Vagina (tissue), 2 donors: ENCODE results near the gene ECE2.

Experiments used
- CTCF ChIP-seq, 3 experiments: fragments of 450-650 bp in 2 of 3; fragments of 200-600 bp in 1 of 3; sonication (generic) in 1 of 3; IDR thresholded peaks; one replicate each; pipeline ENCODE4 v1.5.1; 2017 to 2019; ENCODE audit warnings: antibody characterized with exemption in 3 of 3, mild to moderate bottlenecking in 2 of 3, moderate library complexity in 2 of 3
- POLR2AphosphoS5 ChIP-seq, 2 donors: sonication (generic); formaldehyde crosslinking; IDR thresholded peaks; one replicate each; pipeline ENCODE4 v1.9.0; 2017; ENCODE audit warnings: antibody characterized with exemption in 2 of 2, mild to moderate bottlenecking in 2 of 2, low read depth in 1 of 2; ENCODE audit not compliant: insufficient read depth in 1 of 2

DNA sequence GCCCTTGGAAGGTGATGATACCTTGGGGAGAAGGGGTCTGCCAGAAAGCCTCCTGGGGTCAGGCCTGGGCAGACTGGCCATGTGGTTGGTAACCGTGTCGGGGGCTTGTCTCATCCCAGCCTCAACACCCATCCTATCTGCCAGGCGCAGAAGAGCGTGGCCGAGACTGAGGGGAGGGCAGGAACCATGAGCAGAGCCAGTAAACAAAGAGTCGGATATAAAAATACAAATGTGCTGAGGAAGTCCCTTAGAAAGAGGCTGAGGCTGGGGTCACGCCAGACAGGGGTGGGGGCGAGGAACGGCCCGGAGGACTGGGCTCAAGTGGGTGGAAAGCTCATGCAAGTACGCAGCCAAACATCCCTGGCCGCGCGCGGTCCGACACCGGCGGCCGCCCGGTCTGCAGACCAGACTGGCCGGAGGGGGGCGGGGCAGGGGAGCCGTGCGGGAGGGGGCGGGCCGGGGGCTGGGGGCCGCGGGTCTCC lies 16.4 kb upstream of the ECE2 start:
- TF ChIP-seq POLR2AphosphoS5 (IDR thresholded peaks at IDR 0.05; ENCODE audit: insufficient read depth in 1 of 2, low read depth in 1 of 2), result no peak
- no peak for TF ChIP-seq CTCF (IDR thresholded peaks at IDR 0.05)
